Thymus (tissue), 14 donors: ENCODE data around the gene ASCC1. TPM values are rescaled to one million over a fixed set of nuclear protein-coding genes. Genes with fewer than 3 reads are reported as not detected.
A peak's percentile ranks its signal among the peaks of the same experiment; 100 is the strongest.

Experiments
- DNase-seq, 9 donors: peaks; one replicate each; pipeline ENCODE4 v3.0.0-alpha.2; 2013; ENCODE audit warnings: low spot score in 9 of 9, low read depth in 6 of 9, missing footprints in 1 of 9
- H3K27ac ChIP-seq, 2 donors: one replicate each; pipeline ENCODE4 v1.5.1; 2013; ENCODE audit warnings: control low read depth in 1 of 2, low read depth in 1 of 2, low read length in 1 of 2, mild to moderate bottlenecking in 1 of 2, moderate library complexity in 1 of 2
- H3K27me3 ChIP-seq, 2 donors: one replicate each; pipeline ENCODE4 v1.5.1; 2013; ENCODE audit warnings: low read length in 1 of 2; ENCODE audit not compliant: control insufficient read depth in 2 of 2, insufficient read depth in 1 of 2
- H3K36me3 ChIP-seq, 2 donors: one replicate each; pipeline ENCODE4 v1.5.1; 2013; ENCODE audit warnings: low read length in 1 of 2, mild to moderate bottlenecking in 1 of 2, moderate library complexity in 1 of 2; ENCODE audit not compliant: control insufficient read depth in 2 of 2, insufficient read depth in 2 of 2
- H3K4me1 ChIP-seq, 2 donors: one replicate each; pipeline ENCODE4 v1.5.1; 2013; ENCODE audit warnings: low read length in 2 of 2; ENCODE audit not compliant: control insufficient read depth in 2 of 2, insufficient read depth in 2 of 2
- H3K4me3 ChIP-seq, 2 donors: one replicate each; pipeline ENCODE4 v1.5.1; 2013; ENCODE audit warnings: low read length in 2 of 2, control low read depth in 1 of 2, mild to moderate bottlenecking in 1 of 2
- H3K9me3 ChIP-seq, 2 donors: one replicate each; pipeline ENCODE4 v1.5.1; 2013; ENCODE audit warnings: low read length in 1 of 2, mild to moderate bottlenecking in 1 of 2; ENCODE audit not compliant: control insufficient read depth in 2 of 2, insufficient read depth in 1 of 2
- WGBS: extraction: QIAGEN DNeasy Blood & Tissue Kit; methylation state at CpG from one replicate; pipeline ENCODE4 v1.1.7; 2013; 5-methylcytosine and 5-hydroxymethylcytosine counted together
- long read RNA-seq, 10 donors: transcript quantifications; one replicate each; lab custom pipeline, GENCODE V29; 2026
- polyA plus RNA-seq: library from polyadenylated mRNA; stranded (reverse); fragments of 200-250 nt; gene quantifications from one replicate; pipeline ENCODE4 v1.2.3, GENCODE V29; 2013
- total RNA-seq: library from RNA; stranded (reverse); fragments of 120-200 nt; gene quantifications from one replicate; pipeline ENCODE4 v1.2.4, GENCODE V29; 2013
- donor health status: healthy.

ASCC1 gene, protein sequence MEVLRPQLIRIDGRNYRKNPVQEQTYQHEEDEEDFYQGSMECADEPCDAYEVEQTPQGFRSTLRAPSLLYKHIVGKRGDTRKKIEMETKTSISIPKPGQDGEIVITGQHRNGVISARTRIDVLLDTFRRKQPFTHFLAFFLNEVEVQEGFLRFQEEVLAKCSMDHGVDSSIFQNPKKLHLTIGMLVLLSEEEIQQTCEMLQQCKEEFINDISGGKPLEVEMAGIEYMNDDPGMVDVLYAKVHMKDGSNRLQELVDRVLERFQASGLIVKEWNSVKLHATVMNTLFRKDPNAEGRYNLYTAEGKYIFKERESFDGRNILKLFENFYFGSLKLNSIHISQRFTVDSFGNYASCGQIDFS
- total RNA-seq: 22.1 TPM
- polyA plus RNA-seq: 29.7 TPM
- long read RNA-seq, donor 1, partial matches to known transcripts: 9 of 22 reads
- long read RNA-seq, donor 1, other reads (novel, unspliced or antisense): 12 of 22 reads
- long read RNA-seq, donor 2: 0 reads
- long read RNA-seq, donor 3, transcript ASCC1-202 (10 exons, 2,002 nt): major isoform, 11 of 561 reads
- long read RNA-seq, donor 3, partial matches to known transcripts: 478 of 561 reads
- long read RNA-seq, donor 3, other reads (novel, unspliced or antisense): 72 of 561 reads
- long read RNA-seq, donor 4, partial matches to known transcripts: 125 of 212 reads
- long read RNA-seq, donor 4, other reads (novel, unspliced or antisense): 83 of 212 reads
- long read RNA-seq, donor 5, transcript ASCC1-202 (10 exons, 2,002 nt): major isoform, 7 of 396 reads
- long read RNA-seq, donor 5, partial matches to known transcripts: 251 of 396 reads
- long read RNA-seq, donor 5, other reads (novel, unspliced or antisense): 137 of 396 reads
- long read RNA-seq, donor 6, transcript ASCC1-202 (10 exons, 2,002 nt): major isoform, 7 of 262 reads
- long read RNA-seq, donor 6, partial matches to known transcripts: 101 of 262 reads
- long read RNA-seq, donor 6, other reads (novel, unspliced or antisense): 154 of 262 reads
- long read RNA-seq, donor 7, transcript ASCC1-202 (10 exons, 2,002 nt): major isoform, 7 of 9 reads
- long read RNA-seq, donor 7, partial matches to known transcripts: 0 of 9 reads
- long read RNA-seq, donor 7, other reads (novel, unspliced or antisense): 0 of 9 reads
- long read RNA-seq, donor 8, partial matches to known transcripts: 23 of 84 reads
- long read RNA-seq, donor 8, other reads (novel, unspliced or antisense): 59 of 84 reads
- long read RNA-seq, donor 9, partial matches to known transcripts: 48 of 175 reads
- long read RNA-seq, donor 9, other reads (novel, unspliced or antisense): 125 of 175 reads
- long read RNA-seq, donor 10, partial matches to known transcripts: 65 of 153 reads
- long read RNA-seq, donor 10, other reads (novel, unspliced or antisense): 84 of 153 reads

DNA sequence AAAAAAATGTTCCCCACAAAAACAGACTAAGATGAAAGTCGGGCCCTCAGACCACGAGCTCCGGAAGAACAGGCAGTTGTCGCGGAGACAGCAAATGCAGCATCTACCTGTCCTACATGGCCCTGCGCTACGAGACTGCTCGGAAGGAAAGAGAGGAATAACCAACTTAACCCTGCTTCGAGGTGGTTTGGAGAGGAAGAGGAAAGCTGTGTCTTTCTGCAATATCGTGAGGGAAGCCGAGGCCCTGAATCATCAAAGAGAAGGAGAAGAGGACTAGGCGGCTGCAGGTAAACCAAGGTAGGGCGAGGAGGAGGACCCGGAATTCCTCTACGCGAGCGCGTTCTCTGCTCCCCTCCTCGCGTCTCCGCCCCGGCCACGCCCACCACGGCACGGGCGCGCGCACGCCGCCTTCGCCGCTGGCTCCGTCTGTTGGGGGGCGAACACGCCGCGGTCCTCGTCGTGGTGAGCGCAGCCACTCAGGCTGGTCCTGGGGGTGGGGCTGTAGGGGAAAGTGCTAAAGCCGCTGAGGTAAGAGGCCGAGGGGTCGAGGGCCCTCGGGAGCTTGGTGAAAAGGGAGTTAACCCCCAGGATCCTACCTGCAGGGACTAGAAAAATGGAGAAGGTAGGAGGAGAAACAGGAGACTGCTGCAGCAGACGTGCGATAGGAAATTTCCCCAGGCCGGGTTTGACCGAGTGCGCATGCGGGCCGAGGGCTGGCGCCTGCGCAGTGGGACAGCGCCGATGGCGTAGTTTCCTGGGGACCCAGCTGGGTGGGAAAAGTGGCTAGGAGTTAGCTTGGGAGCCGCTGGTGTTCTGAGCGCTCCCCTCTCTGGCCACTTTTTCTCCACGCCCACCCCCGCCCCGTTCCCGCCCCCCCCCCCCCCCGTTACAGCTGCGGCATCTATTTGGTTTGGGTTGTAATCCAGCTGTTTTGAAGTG is at the start of gene ASCC1, which contains the start of gene ANAPC16:
Gene ASCC1, minus strand, starts transcription at position 666 of the 939 bp plus-strand sequence. CDS start 2,978 bp downstream, outside the sequence.
Gene ANAPC16, plus strand, starts transcription at position 402 of the 939 bp plus-strand sequence. CDS start 7,903 bp downstream, outside the sequence.
- Histone ChIP-seq H3K27ac (peak within 1 kb of the TSS; percentile 98 to 100), H3K4me3 (peak within 1 kb of the TSS; percentile 78 to 85), H3K27me3 (no peaks in the 10 kb centered on the region), H3K9me3 (no peaks in the 10 kb centered on the region), H3K36me3 (peaks cover 13 to 19% of the 10 kb centered on the region in 2 donors), H3K4me1 (peaks cover 22 to 42% of the 10 kb centered on the region in 2 donors)
- DNase-seq: peak; percentile 87 to 97 (median 93)
- WGBS: under 1% methylated on average over 64 of the region's 64 CpGs

DNA sequence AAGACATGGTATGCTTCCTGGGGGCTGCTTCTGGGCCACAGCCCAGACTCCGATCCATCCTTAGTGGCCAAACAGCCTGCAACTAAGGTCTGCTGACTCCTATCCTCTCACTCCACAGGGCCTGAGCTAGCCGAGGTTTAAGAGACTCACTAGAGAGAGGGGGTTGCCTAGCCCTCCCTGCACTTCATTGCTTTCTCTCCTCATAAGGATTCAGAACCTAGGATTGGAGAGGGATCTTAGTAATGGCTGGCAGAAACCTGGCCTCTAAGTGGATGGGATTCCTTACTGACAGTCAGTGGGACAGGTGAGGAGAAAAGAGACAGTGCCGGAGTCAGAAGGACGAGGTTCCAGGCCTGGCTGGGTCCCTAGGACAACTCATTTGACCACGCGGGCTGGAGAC is 49.4 kb upstream of the ASCC1 start:
- H3K9me3 ChIP-seq: no peaks in the 10 kb centered on the region
- 97% methylated on average over 6 of the region's 6 CpGs for WGBS
- H3K4me1 ChIP-seq: peaks cover 38 to 39% of the 10 kb centered on the region in 2 donors
- H3K27me3 ChIP-seq: no peaks in the 10 kb centered on the region
- DNase-seq: no peak
- H3K4me3 ChIP-seq: no peak overlapping the region
- no peaks in the 10 kb centered on the region for H3K36me3 ChIP-seq
- H3K27ac ChIP-seq: peak overlapping the region in 1 of 2 donors; percentile 70

DNA sequence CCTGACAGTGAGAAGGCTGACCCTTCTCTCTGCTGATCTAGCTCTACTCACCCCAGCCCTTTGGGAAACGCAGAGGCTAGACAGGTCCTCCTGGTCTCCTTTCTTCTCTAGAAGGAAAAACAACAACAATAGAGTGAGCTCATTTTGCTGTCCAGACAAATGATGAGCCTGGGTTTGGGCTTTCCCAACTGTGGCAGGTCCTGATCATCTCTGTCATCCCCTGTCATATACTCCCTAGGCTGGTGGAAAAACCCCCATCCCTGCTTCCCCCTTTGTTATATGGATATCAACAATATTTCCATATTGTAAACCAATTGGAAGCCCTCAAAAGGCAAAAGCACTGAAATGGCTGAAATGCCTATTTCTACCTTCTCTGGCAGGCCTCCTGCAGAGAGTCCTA is 48.5 kb upstream of the ASCC1 start:
- Histone ChIP-seq H3K4me3 (no peak overlapping the region), H3K4me1 (peaks cover 47 to 49% of the 10 kb centered on the region in 2 donors), H3K27me3 (no peaks in the 10 kb centered on the region), H3K27ac (no peak overlapping the region), H3K9me3 (no peaks in the 10 kb centered on the region), H3K36me3 (no peaks in the 10 kb centered on the region)
- whole genome bisulfite sequencing: 93% methylated on average over 1 of the region's 1 CpG
- DNase-seq: no peak

DNA sequence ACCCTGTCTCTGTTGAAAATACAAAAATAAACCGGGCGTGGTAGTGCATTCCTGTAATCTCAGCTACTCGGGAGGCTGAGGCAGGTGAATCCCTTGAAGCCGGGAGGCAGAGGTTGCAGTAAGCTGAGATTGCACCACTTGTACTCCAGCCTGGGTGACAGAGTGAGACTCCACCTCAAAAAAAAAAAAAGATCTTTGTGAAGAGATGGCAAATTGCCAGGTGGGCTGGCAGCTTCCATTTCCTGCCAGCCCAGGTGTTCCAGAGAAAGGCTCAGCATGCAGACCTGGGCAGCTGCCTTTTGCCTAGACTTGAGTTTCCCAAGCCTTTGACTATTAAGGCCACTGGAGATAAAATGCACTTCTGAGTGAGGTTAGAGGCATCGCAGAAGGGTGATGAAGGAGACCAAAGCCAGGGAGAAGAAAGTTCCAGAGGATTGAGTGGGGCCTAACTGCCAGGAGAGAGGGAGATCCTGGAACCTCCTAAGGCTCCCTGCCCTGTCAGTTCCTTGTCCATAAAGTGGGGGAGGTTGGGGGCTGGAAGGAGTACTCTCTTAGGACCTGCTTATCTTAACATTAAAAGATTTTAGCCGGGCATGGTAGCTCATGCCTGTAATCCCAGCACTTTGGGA is 47.7 kb upstream of the ASCC1 start:
- H3K4me1 ChIP-seq: peaks cover 51 to 57% of the 10 kb centered on the region in 2 donors
- H3K27me3 ChIP-seq: no peaks in the 10 kb centered on the region
- H3K27ac ChIP-seq: peak overlapping the region; percentile 60 to 72
- 37% methylated on average over 6 of the region's 6 CpGs for WGBS
- no peaks in the 10 kb centered on the region for H3K36me3 ChIP-seq
- H3K4me3 ChIP-seq: no peak overlapping the region
- peak in 7 of 9 donors; percentile 51 to 88 (median 70) for DNase-seq
- H3K9me3 ChIP-seq: no peaks in the 10 kb centered on the region

DNA sequence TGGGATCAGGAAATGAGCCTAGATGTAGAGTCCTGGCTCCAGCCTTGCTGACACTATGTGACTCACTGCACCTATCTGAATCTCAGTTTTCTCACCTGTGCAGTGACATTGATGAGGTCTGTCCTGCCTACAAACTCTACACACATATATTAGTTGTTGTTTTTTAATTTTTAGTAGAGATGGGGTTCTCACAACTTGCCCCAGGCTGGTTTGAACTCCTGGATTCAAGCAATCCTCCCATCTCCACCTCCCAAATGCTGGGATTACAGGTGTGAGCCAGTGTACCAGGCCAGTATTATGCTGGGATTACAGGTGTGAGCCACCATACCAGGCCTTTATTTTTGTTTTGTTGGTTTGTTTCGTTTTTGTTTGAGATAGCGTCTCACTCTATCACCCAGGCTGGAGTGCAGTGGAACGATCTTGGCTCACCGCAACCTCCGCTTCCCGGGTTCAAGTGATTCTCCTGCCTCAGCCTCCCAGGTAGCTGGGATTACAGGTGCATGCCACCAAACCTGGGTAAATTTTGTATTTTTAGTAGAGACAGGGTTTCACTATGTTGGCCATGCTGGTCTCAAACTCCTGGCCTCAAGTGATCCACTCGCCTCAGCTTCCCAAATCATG is 45.8 kb upstream of the ASCC1 start:
- WGBS: 94% methylated on average over 7 of the region's 7 CpGs
- no peak for DNase-seq
- Histone ChIP-seq H3K4me1 (peaks cover 56 to 65% of the 10 kb centered on the region in 2 donors), H3K4me3 (peak overlapping the region in 1 of 2 donors; percentile 65), H3K27me3 (no peaks in the 10 kb centered on the region), H3K9me3 (no peaks in the 10 kb centered on the region), H3K36me3 (no peaks in the 10 kb centered on the region), H3K27ac (peak overlapping the region; percentile 90 to 97)

DNA sequence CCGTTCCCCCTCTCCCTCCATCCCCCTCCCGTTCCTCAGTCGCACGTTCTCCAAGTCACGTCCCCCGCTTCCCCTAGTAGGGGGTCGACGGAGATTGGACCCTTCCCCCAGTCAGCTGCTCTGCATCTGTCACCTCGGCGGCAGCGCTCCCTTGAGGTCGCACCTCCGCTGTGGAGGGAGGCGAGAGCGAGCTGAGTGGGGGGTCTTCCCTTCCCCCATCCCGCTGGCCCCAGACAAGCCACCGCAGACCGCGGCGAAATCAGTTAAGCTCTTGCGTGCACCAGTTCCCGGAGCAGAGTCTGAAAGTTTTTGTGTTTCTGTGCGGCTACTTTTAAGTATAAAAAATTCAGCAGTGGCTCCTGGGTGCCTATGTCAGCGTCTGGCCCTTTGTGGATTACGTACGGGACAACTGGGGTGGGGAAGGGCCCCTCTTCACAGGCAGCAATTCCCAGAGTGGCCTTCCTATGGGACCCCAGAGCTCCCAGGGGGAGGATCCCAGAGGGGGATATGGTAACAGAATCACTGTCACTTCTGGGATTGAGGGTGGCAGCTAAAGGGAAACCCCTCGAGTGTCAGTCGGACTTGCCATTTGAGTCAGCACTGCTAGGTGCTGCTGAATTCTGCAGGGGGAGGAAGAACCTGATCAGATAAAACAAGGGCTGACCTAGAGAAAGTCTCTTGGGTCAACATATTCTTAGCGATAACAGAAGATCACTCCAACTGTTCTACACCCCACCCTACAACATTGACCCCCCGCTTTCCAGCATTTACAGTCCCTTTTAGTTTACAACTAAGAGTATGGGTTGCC is 45.1 kb upstream of the ASCC1 start:
- 6% methylated on average over 30 of the region's 30 CpGs for WGBS
- H3K27me3 ChIP-seq: no peaks in the 10 kb centered on the region
- H3K36me3 ChIP-seq: no peaks in the 10 kb centered on the region
- peak overlapping the region; percentile 90 to 97 for H3K27ac ChIP-seq
- peak in 2 of 9 donors; percentile 71 to 84 for DNase-seq
- peak overlapping the region; percentile 30 to 65 for H3K4me3 ChIP-seq
- peaks cover 61 to 70% of the 10 kb centered on the region in 2 donors for H3K4me1 ChIP-seq
- H3K9me3 ChIP-seq: no peaks in the 10 kb centered on the region
